B cell (primary cell): ENCODE results near the gene ELP2.

Source experiments
- EZH2 ChIP-seq: IDR thresholded peaks from 2 replicates; pipeline ENCODE4 v1.6.1; 2012; ENCODE audit warnings: borderline replicate concordance, low read depth, mild to moderate bottlenecking, moderate library complexity, low read length; ENCODE audit not compliant: insufficient read depth, poor library complexity, severe bottlenecking
- TF ChIP-seq, protein P1 (sequence below): fragments of 200-600 bp; IDR thresholded peaks from one replicate; pipeline ENCODE4 v1.8.0; 2022; ENCODE audit warnings: antibody characterized with exemption, mild to moderate bottlenecking

DNA sequence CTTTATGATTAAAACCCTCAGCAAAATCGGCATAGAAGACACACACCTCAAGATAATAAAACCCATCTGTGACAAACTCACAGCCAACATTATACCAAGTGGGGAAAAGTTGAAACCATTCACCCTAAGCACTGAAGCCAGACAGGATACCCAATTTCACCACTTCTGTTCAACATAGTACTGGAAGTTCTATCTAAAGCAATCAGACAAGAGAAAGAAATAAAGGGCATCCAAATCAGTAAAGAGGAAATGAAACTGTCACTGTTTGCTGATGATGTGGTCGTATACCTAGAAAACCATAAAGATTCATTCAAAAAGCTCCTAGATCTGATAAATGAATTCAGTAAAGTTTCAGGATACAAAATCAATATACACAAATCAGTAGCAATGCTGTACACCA is 46.0 kb upstream of the ELP2 start:
- TF ChIP-seq, protein P1, sequence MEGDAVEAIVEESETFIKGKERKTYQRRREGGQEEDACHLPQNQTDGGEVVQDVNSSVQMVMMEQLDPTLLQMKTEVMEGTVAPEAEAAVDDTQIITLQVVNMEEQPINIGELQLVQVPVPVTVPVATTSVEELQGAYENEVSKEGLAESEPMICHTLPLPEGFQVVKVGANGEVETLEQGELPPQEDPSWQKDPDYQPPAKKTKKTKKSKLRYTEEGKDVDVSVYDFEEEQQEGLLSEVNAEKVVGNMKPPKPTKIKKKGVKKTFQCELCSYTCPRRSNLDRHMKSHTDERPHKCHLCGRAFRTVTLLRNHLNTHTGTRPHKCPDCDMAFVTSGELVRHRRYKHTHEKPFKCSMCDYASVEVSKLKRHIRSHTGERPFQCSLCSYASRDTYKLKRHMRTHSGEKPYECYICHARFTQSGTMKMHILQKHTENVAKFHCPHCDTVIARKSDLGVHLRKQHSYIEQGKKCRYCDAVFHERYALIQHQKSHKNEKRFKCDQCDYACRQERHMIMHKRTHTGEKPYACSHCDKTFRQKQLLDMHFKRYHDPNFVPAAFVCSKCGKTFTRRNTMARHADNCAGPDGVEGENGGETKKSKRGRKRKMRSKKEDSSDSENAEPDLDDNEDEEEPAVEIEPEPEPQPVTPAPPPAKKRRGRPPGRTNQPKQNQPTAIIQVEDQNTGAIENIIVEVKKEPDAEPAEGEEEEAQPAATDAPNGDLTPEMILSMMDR, result no peak
- TF ChIP-seq EZH2, result no peak
